HG03060 (cell line): ENCODE results near the gene ANO2.

ENCODE experiments used
- ATAC-seq: cut with Tn5 transposase; IDR thresholded peaks from one replicate; pipeline ENCODE4 v1.9.1; 2021; ENCODE audit warnings: low read depth, moderate number of reproducible peaks; ENCODE audit not compliant: unreplicated experiment

Gene ANO2

GRCh38 chr12:5784462-5785130 lies 160.5 kb downstream of the ANO2 start:
- ATAC-seq: no peak

GRCh38 chr12:5783289-5783920 lies 161.7 kb downstream of the ANO2 start:
- ATAC-seq: no peak

- ATAC-seq: no peak
Observed at GRCh38 chr12:5780536-5780935, 164.5 kb downstream of the ANO2 start.

- no peak for ATAC-seq
Observed at GRCh38 chr12:5779401-5779800, 165.7 kb downstream of the ANO2 start.

GRCh38 chr12:5778821-5779220 lies 166.2 kb downstream of the ANO2 start:
- no peak for ATAC-seq

- ATAC-seq: no peak
Observed at GRCh38 chr12:5777451-5777850, 167.6 kb downstream of the ANO2 start.

GRCh38 chr12:5776091-5776490 lies 169.0 kb downstream of the ANO2 start:
- ATAC-seq: no peak

GRCh38 chr12:5773550-5773949 lies 171.5 kb downstream of the ANO2 start:
- no peak for ATAC-seq

GRCh38 chr12:5771756-5772155 lies 173.3 kb downstream of the ANO2 start:
- ATAC-seq: no peak

GRCh38 chr12:5770727-5771126 lies 174.3 kb downstream of the ANO2 start:
- no peak for ATAC-seq

- no peak for ATAC-seq
Observed at GRCh38 chr12:5768581-5769196, 176.4 kb downstream of the ANO2 start.

GRCh38 chr12:5768171-5768570 lies 176.9 kb downstream of the ANO2 start:
- ATAC-seq: no peak

- ATAC-seq: no peak
Observed at GRCh38 chr12:5758347-5758746, 186.7 kb downstream of the ANO2 start.

GRCh38 chr12:5756338-5756842 lies 188.7 kb downstream of the ANO2 start:
- ATAC-seq: no peak

GRCh38 chr12:5748027-5748426 lies 197.0 kb downstream of the ANO2 start:
- ATAC-seq: no peak

- no peak for ATAC-seq
Observed at GRCh38 chr12:5746917-5747316, 198.1 kb downstream of the ANO2 start.

- ATAC-seq: no peak
Observed at GRCh38 chr12:5746036-5746908, 198.8 kb downstream of the ANO2 start.

GRCh38 chr12:5745251-5745888 lies 199.7 kb downstream of the ANO2 start:
- ATAC-seq: no peak

GRCh38 chr12:5742258-5742657 lies 202.8 kb downstream of the ANO2 start:
- ATAC-seq: no peak

- no peak for ATAC-seq
Observed at GRCh38 chr12:5739917-5740316, 205.1 kb downstream of the ANO2 start.
